HG02885 (cell line): ENCODE results near the gene MINAR2.

Experiments
- ATAC-seq: cut with Tn5 transposase; IDR thresholded peaks from one replicate; pipeline ENCODE4 v1.9.1; 2021; ENCODE audit warnings: mild to moderate bottlenecking; ENCODE audit not compliant: unreplicated experiment, poor library complexity

Gene MINAR2, protein sequence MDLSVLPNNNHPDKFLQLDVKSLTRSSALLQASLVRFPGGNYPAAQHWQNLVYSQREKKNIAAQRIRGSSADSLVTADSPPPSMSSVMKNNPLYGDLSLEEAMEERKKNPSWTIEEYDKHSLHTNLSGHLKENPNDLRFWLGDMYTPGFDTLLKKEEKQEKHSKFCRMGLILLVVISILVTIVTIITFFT

DNA sequence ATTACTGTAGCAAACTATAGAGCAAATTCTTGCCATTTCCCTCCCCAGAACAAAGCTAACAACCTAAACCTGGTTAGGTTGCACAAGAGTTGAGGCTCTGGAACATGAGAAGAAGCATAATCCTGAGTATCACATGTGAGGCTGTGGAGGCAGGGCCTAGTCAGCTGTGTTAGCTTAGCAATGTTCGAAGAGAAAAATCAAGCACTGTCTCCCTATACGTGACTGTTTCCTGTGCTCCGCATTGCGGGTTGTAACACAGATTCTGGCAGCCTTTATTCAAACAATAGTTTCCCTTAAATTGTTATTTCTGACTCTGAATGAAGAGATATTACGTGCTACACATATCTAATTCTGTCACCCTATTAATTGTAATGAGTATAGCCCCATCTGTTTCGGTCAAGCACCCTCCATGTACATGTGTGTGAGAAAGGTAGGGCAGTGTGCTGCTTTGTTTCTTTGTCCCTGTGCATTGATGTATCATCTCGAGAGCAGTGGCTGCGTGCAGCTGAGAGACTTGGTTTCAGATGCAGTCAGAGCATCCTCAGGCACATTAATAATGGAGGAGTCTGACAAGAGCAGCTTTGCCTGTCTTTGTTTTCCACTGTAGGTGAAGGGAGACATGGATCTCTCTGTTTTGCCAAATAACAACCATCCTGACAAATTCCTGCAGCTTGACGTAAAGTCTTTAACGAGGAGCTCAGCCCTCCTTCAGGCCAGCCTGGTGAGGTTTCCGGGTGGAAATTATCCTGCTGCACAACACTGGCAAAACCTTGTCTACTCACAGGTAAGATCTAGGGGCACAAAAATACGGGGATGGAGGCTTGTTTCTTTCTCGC lies at the start of gene MINAR2:
MINAR2 (plus strand) TSS at position 523 of the 836 bp plus-strand sequence; CDS start at position 620, 97 bp downstream.
- ATAC-seq = no peak

DNA sequence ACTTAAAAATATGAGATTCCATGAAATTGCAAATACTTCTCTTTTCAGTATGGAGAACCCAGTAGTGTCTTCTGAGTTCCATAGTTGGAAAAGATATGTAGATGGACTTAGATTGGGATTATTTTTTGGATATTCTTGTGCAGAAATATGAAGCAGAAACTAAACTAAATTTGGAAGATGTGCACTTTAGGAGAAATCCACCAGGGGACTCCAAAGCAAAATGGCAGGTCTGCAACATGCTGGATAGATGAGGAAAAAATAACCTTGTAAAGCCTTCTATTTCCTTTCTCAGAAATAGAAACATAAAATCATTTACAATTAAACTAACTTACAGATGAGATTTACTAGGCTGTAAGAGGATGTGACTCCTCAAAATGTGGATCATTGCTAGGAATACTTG lies 49.2 kb upstream of the MINAR2 start:
- ATAC-seq = no peak

DNA sequence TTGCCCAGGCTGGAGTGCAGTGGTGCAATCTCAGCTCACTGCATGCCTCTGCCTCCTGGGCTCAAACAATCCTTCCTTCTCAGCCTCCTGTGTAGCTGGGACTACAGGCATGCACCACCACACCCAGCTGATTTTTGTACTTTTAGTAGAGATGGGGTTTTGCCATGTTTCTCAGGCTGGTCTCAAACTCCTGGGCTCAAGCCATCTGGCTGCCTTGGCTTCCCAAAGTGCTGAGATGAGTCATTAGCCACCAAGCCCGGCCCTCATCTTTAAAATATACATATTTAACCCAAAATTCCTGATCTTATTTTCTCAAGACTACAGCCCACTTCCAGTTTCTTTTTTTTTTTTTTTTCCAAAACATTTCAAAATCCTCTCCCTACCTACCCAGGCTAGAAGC lies 31.7 kb upstream of the MINAR2 start:
- no peak for ATAC-seq

DNA sequence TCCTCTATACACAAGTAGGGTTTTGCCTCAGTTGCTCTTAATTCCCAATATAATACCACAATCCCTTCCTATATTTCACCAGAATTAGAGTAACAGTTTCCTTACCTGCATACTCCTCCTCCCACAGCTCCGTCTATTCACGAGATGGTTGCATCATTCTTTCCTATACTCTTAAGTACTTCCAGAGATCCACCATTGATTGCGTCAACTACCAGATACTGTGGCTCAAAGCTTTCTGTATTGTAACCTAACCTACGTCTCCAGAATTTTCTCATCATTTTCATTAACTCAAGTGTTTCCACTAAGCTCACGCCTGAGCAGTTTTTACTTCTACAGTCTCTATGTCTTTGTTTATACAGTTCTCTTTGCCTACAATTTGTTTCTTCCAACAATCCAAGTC lies 31.2 kb upstream of the MINAR2 start:
- ATAC-seq = no peak

DNA sequence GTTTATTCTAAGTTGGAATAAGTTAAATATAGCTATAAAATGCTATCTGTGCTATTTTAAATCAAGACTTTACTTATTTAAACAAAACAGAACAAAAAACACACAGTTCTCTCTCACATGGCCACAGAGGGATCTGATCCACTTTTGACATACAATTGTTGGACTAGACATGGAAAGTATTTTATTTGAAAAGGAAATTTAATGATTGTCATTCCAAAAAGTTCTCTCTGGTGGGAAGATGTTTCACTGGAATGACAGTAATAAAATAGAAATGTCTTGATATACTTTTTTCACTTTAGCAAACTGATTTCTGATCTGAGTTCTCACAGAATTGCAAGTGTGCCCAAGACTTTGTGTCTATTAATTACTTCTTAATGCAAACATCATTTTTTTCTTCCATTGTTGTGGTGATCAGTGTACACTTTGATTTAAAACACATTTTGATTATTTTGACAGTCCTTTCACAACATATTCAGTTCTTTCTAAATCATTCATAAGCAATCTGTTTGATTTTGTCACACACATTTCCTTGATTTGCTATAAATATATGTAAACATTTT lies 30.1 kb upstream of the MINAR2 start:
- no peak for ATAC-seq

DNA sequence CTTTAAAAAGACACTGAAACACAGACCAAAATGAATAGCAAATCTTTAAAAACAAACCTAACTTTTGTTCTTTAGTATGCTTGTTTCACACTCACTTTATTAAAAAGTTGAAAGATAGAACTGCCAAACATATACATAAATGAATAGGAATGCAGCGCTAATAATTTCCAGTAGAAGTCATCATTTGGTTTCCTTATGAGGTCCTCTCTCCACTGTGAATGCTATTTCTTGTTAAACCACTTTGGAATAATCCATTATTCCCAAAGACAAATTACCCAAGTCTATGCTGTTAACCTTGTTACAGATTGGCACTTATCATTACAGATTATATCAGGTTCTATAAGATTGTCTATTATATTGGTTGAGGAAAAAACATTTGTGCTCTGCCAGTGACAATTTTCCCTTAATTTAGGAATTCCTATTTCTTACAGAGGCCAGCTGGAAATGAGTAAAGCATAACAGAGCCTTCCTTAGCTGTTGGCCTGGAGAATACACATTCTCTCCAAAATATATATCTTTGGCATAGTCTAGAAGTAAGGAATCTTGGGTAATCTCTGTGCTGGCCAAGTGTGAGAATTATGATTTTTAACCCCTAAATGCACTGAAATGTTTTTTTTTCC lies 29.3 kb upstream of the MINAR2 start:
- no peak for ATAC-seq

DNA sequence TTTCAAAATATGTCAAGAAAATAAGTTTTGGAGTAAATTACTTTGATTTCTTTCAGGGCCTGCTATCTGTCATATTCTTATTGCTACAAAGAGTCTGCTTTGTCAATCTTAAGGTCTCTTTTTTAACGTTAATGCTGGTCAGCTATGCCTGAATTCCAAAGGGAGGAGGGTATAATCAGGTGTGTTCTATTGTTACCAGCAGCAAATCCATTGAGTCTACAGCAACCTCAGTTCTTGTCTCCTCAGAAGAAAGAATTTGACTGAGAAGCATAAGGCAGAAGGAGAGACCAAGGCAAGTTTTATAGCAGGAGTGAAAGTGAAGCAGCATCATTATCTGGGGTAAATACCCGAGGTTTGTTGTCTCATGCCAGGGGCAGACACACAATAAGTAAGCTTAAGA lies 23.7 kb upstream of the MINAR2 start:
- no peak for ATAC-seq

DNA sequence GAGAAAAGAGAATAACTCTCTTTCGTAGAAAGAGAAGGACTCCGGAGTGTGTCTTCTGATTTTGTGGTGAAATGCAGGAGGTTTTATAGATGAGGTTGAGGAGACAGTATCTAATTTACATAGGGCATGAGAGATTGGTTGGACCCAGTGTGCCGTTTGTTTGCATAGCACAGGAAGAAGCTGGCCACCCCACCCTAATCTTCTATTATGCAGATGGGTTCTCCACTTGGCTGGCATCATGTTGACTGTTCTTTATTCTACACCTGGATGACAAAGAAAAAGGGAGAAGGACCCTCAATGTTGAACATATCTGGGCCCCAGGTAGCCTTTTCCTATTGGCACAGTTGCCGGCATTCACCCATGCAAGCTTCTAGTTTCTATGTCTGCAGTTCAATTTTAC lies 23.2 kb upstream of the MINAR2 start:
- ATAC-seq = no peak

DNA sequence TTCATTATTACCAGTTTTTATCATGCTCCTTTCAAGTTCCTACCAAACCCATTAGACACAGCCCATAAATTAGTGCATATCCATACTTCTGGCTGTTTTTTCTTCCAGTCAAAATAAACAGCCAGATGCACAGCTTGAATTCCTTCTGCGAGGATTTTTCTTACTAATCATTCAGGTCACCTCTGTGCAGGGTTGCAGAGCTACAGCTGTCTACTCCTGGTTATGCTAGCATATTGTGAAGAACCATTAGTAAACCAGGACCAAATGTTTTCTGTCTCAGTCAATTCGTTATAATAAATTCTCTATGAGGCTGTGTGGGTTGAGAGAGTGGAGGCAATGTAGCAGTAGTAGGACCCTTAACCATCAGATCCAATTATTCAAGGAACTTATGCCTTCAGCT lies 8.1 kb upstream of the MINAR2 start:
- ATAC-seq = no peak

DNA sequence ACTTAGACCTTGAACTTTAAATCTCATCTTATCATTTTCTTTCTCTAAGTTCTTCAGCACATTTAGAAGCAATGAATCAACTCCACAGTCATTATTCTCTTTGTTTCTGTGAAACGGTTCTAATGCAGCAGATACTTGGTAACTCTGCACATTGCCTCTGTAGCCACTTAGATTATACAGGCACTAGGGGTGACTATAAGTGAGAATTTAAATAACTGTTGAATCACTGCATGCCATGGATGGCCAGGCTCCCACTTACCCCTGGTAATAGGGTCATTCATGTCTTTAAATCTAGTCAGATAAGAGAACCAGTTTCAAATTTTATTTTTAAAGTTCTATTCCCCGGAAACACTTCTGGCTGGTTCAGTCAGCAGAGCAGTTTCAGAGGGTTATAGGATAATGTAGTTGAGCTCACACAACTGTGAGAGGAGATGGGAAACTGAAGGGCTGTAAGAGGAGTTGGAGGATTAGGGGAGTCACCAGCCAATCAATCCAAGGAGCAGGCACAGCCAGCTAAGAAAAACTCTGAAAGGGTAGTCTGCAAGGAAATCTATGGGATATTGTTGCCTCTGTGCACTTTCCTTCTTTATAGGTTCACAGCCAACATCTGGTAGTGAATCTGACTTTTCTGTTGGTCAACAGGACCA lies 4.2 kb upstream of the MINAR2 start:
- no peak for ATAC-seq

DNA sequence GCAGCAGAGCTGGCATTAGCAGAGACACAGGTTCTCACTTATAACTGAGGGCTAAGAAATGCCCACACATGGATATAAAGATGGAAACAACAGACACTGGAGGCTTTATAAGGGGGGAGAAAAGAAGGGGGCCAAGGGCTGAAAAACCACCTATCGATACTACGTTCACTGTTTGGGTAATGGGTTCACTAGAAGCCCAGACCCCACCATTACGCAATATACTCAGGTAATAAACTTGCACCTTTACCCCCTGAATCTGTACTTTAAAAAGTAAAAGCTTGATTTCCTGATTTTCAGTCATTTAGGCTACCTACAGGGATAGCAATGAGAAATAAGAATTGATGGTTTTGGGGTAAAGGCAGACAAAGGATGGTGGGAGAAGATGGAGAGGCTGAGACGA lies 1.9 kb upstream of the MINAR2 start:
- no peak for ATAC-seq

DNA sequence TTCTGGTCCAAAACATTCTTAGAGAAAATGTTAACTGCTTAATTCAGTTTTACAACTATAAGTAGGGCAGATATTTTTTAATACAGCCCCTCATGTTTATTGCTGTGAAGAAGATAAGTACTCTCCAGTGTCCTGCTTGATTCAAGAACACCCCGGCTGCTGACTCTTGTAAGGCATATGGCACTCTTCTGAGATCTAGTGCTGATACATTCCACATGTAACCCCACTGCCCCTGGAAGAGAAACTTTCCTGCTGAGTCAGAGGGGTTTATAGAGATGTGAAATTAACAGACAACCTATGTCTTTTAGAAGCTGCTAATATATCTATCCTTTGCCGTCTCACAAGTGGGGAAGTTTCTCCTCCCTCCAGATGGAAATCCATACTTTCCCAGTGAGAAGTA lies 1.0 kb upstream of the MINAR2 start:
- no peak for ATAC-seq

DNA sequence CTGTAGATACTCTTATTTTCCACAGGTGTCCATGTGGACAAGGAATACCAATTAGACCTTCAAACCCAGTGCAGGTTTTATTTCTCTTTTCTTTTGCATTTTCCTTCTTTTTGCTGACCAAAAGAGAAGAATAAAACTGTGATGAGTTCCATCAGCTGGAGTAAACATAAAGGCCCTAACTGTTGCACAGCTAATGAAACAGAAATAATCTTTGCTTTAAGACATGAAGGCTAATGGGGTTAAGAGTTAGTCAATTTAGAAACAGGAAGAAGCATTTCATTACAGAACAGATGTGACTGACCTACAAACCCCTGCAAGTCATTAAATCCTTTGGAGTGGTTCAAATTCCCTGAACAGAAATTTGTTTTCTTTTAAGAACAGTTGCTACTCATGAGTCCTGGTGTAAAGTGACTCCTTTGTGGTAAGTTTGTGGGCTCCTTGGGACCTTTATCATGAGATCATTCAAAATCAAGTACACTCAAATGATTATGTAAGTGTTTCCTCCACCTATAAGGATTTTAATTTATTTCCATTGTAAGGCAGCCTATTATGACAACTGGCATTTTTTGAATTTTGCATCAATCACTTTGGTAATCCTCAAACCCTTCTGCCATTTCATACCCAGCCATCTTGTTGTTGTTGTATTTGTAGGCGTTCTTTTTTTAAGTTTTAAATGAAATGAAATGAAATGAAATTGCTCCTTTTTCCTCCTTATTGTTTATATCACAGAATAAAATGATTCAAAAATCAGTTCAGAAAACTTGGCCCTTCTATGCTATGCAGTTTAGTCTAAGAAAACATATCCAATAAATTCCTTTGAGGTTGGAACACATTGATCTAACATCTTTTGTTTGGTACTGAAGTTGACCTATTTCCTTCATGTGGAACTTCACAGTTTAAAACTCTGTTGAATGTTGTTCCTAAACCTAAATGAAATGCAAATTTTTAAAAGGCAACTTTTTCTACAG lies 1.3 kb downstream of the MINAR2 start:
- ATAC-seq = no peak

DNA sequence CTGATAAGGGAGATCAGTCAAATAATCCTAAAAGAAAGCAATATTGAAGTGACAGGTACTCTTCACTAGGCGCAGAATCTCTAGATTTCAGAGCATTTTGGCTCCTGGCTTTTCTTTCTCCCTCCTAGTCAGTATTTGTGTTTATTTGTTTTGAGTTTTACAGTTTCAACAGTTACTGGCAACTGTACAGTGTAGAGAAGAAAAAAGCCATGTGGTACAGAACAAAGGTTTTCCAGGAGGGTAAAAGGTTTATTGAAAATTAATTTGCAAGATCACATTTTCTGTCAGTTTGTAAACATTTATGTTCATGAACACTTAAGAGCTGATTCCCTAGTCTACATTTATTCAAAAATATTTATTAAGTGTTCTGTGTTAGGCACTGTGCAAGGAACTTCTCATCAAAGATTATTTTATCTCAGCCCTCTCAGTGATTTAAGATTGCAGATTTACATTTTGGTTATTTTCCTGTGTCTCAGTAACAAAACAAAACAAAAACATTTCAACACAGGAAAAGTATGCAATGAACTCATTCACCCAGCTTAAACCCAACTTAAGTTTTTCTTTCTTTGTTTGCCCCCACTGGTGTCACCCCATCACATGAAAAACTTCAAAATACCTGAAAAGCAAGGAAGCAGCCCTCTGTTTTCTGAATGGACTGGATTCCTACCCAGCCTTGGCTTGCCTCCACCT lies 12.9 kb downstream of the MINAR2 start:
- no peak for ATAC-seq

DNA sequence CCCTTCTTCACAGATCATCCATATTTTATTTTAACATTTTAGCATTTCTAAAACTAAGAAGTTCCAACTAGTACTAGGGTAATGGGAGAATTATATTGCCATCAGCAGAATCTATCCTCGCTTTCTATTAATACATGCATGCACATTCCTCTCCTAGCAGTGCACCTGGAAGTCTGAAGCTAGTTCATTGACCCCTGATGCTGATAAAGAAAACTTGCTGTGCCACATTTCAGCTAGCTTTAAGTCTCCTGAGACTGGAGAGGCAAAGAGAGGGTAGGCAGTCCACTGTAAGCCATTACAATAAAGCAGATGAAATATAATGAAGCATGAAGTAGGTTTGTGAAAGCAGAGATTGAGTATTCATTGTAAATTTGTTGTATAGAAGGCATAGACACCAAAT lies 15.8 kb downstream of the MINAR2 start:
- ATAC-seq = no peak

DNA sequence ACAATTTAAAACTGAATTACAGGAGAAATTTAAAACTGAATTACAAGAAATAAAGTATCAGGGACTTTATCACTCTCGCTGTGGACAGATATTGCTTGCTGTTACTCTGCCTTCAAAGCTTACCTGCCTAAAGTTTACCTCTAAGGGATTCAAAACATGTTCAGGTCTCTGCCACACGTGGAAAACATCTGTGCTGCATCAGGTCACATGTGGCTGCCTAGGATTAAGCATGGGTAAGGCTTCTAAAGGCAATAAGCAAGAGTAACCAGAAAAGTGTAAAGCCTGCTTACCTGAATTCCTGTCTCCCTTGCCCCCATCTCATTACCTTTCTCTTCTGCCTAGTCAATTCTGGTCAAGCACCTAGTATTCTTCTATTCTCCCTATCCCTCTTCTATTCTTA lies 18.9 kb downstream of the MINAR2 start:
- ATAC-seq = no peak

DNA sequence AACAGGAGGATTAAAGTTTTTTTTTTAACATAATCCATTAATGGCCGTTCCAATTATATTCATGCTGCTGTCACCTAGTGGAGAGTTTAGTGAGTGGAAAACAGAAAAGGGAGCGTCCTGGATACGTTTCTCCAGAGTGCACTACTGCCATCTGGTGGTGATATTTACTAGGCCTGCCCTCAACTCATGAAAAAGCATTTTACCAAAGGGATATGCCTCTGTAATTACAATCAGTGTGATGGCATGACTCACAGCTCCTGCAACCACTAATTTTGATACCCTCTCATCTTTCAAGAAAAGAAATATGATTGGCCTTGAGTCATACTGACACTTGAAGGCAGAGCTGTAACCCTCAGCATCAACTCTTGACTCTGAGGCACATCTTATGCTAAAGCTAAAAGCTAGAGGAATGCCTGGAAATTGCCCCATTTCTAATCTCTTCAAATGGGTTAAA lies 20.1 kb downstream of the MINAR2 start:
- ATAC-seq = peak; percentile 91

DNA sequence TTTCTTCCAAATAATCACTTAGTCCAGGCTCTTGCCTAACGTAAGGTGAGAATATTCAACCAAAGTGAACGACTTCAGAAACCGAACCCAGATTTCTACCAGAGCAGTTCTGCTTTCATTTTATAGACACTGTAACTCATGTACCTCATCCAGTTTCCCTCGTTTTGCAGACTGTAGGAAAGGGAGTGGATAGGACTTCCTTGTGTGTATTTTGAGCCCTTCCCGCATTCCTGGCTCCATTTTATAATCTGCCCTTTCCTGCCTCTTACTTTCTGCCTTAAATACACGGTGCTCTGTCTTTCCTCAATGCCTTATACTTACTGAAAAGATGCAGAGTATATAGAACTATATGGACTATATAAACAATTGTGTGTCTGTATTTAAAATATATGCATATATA lies 20.8 kb downstream of the MINAR2 start:
- ATAC-seq = no peak
